Endothelial cell of umbilical vein (primary cell): Measurements from ENCODE around the gene POLR1B. TPM values are rescaled to one million over a fixed set of nuclear protein-coding genes. Genes with fewer than 3 reads are reported as not detected.

Experiments
- BruUV-seq: library from RNA; stranded (reverse); fragments of 400-500 nt; replicated peaks from 2 replicates; lab custom pipeline; 2021; lab: Mats Ljungman, UMichigan
- CTCF ChIA-PET: fragments of 300-600, 350-600 bp; sonication (Branson Sonifier 250); formaldehyde crosslinking; loops from one replicate; lab custom pipeline; 2021; ENCODE audit warnings: antibody characterized with exemption, inconsistent platforms; lab: Charles Lee
- POLR2A ChIA-PET: fragments of 300-600, 350-600 bp; sonication (Branson Sonifier 250); formaldehyde crosslinking; loops from one replicate; lab custom pipeline; 2021; ENCODE audit warnings: antibody characterized with exemption, inconsistent platforms; lab: Charles Lee
- DNase-seq: peaks from one replicate; pipeline ENCODE4 v3.0.0-alpha.2; 2011; ENCODE audit warnings: low read depth, low spot score
- FAIRE-seq: peaks from 2 replicates; lab custom pipeline; 2011; peaks lifted over from hg19 to GRCh38; lab: Jason Lieb, UNC
- H2AFZ ChIP-seq: 2 replicates; pipeline ENCODE4 v1.6.0; 2012; ENCODE audit warnings: low read depth, low read length, control low read depth, inconsistent platforms
- H3K27ac ChIP-seq: 2 replicates; pipeline ENCODE4 v1.5.1; 2011; ENCODE audit warnings: low read depth, mild to moderate bottlenecking, control low read depth, low read length, moderate library complexity; ENCODE audit not compliant: insufficient read depth
- H3K27me3 ChIP-seq, 2 experiments: 2 replicates each; pipeline versions ENCODE4 v1.6.0 to v1.6.1; 2011; ENCODE audit warnings: low read length in 2 of 2, mixed read lengths in 1 of 2; ENCODE audit not compliant: control insufficient read depth in 2 of 2, insufficient read depth in 2 of 2
- H3K36me3 ChIP-seq, 2 experiments: 2 replicates in 1 of 2; 3 replicates in 1 of 2; pipeline ENCODE4 v1.5.1; 2011; ENCODE audit warnings: low read length in 2 of 2, mild to moderate bottlenecking in 1 of 2, moderate library complexity in 1 of 2; ENCODE audit not compliant: control insufficient read depth in 2 of 2, insufficient read depth in 2 of 2; ENCODE audit errors: extremely low read depth in 1 of 2
- H3K4me1 ChIP-seq: 3 replicates; pipeline ENCODE4 v1.5.1; 2011; ENCODE audit warnings: mild to moderate bottlenecking, low read length; ENCODE audit not compliant: control insufficient read depth, insufficient read depth; ENCODE audit errors: extremely low read depth
- H3K4me2 ChIP-seq: 2 replicates; pipeline ENCODE4 v1.6.1; 2011; ENCODE audit warnings: low read length, control low read depth, mixed read lengths; ENCODE audit not compliant: insufficient read depth
- H3K4me3 ChIP-seq, 3 experiments: fragments of 200-600 bp in 1 of 3; sonication (generic), shearing (Covaris generic) in 1 of 3; replicated peaks in 1 of 3; 2 replicates each; pipeline ENCODE4 v1.5.1; 2011 to 2016; ENCODE audit warnings: control low read depth in 3 of 3, low read length in 3 of 3, mild to moderate bottlenecking in 2 of 3, inconsistent platforms in 1 of 3, low read depth in 1 of 3, moderate library complexity in 1 of 3; ENCODE audit not compliant: insufficient read depth in 1 of 3
- H3K79me2 ChIP-seq: 2 replicates; pipeline ENCODE4 v1.6.0; 2012; ENCODE audit warnings: low read length, inconsistent platforms; ENCODE audit not compliant: control insufficient read depth, insufficient read depth
- H3K9ac ChIP-seq: replicated peaks from 2 replicates; pipeline ENCODE3; 2011; ENCODE audit warnings: low read length, control low read depth; ENCODE audit not compliant: insufficient read depth; ENCODE audit errors: extremely low read depth
- H3K9me1 ChIP-seq: replicated peaks from 3 replicates; pipeline ENCODE4 v1.6.0; 2011; ENCODE audit warnings: mild to moderate bottlenecking, low read length; ENCODE audit not compliant: control insufficient read depth, insufficient read depth; ENCODE audit errors: extremely low read depth
- H3K9me3 ChIP-seq: replicated peaks from 2 replicates; pipeline ENCODE4 v1.5.1; 2012; ENCODE audit warnings: low read length, inconsistent platforms; ENCODE audit not compliant: control insufficient read depth, insufficient read depth
- H4K20me1 ChIP-seq: replicated peaks from 2 replicates; pipeline ENCODE3; 2011; ENCODE audit warnings: mild to moderate bottlenecking, low read length; ENCODE audit not compliant: control insufficient read depth, insufficient read depth; ENCODE audit errors: extremely low read depth
- CTCF ChIP-seq, 2 donors: IDR thresholded peaks; 1 replicate in 1 of 2; 2 replicates in 1 of 2; pipeline ENCODE4 v1.5.1; 2011; ENCODE audit warnings: low read length in 2 of 2, mild to moderate bottlenecking in 2 of 2, moderate library complexity in 2 of 2, control low read depth in 1 of 2, inconsistent platforms in 1 of 2, low read depth in 1 of 2; ENCODE audit not compliant: insufficient read depth in 1 of 2; ENCODE audit errors: extremely low read depth in 1 of 2
- FOS ChIP-seq: IDR thresholded peaks from 2 replicates; pipeline ENCODE4 v1.6.1; 2011; ENCODE audit warnings: mild to moderate bottlenecking, low read length, moderate library complexity, borderline replicate concordance; ENCODE audit not compliant: insufficient read depth
- GATA2 ChIP-seq: IDR thresholded peaks from 2 replicates; pipeline ENCODE4 v1.7.0; 2011; ENCODE audit warnings: low read depth, mild to moderate bottlenecking, moderate library complexity, mixed read lengths, low read length; ENCODE audit not compliant: insufficient read length, insufficient read depth
- JUN ChIP-seq: IDR thresholded peaks from 2 replicates; pipeline ENCODE4 v1.6.1; 2011; ENCODE audit warnings: borderline replicate concordance, low read depth; ENCODE audit not compliant: insufficient read length, insufficient read depth
- MAX ChIP-seq: IDR thresholded peaks from 2 replicates; pipeline ENCODE4 v1.6.1; 2011; ENCODE audit not compliant: insufficient read depth, insufficient read length
- MYC ChIP-seq: IDR thresholded peaks from one replicate; pipeline ENCODE4 v1.6.1; 2011; ENCODE audit warnings: mild to moderate bottlenecking, low read depth, low read length
- POLR2A ChIP-seq: IDR thresholded peaks from 2 replicates; pipeline ENCODE4 v1.6.1; 2012; ENCODE audit warnings: low read depth, mild to moderate bottlenecking, control low read depth, low read length
- POLR2AphosphoS5 ChIP-seq: IDR thresholded peaks from 2 replicates; pipeline ENCODE4 v1.6.1; 2012; ENCODE audit warnings: low read depth, mild to moderate bottlenecking, control low read depth, low read length, moderate library complexity; ENCODE audit not compliant: insufficient read depth
- dilution Hi-C: fragments of 300-500 bp; cut with MboI; formaldehyde crosslinking; loops from one replicate; pipeline ENCODE4 v1.15.0; 2019; ENCODE audit warnings: low sequenced_read_pairs; ENCODE audit not compliant: extremely low pct_ligation_motif_present
- intact Hi-C: fragments of 100-400 bp; cut with micrococcal nuclease; formaldehyde crosslinking; loops from one replicate; pipeline ENCODE4 v1.10.0; 2022
- polyA plus RNA-seq, 4 experiments: library from polyadenylated mRNA; depleted of rRNA in 3 of 4; stranded (reverse) in 3 of 4; unstranded in 1 of 4; fragments of >200 nt; gene quantifications; 2 replicates each; pipeline versions ENCODE4 v1.2.1 to v1.2.3, GENCODE V29; 2011 to 2012; ENCODE audit warnings: missing spikeins in 1 of 4
- total RNA-seq: library from RNA; stranded (reverse); gene quantifications from 2 replicates; pipeline ENCODE4 v1.2.3, GENCODE V29; 2021

The POLR1B gene
- total and polyA plus RNA-seq, 2 donors (not counting 3 experiments of a cell fraction or from before 2014, with no cell fraction given): 12.2 to 28.9 TPM

GRCh38 chr2:112579241-112579640, 37.0 kb downstream of the POLR1B start:
- Histone ChIP-seq H3K27ac (no peak overlapping the region), H4K20me1 (no peaks in the 10 kb centered on the region), H3K4me1 (peaks cover 6% of the 10 kb centered on the region), H3K79me2 (no peaks in the 10 kb centered on the region), H2AFZ (no peak overlapping the region), H3K36me3 (peaks cover 9 to 12% of the 10 kb centered on the region in 2 experiments), H3K9me1 (no peaks in the 10 kb centered on the region), H3K9me3 (no peaks in the 10 kb centered on the region), H3K4me2 (no peak overlapping the region), H3K4me3 (no peak overlapping the region), H3K27me3 (no peaks in the 10 kb centered on the region), H3K9ac (no peak overlapping the region)
- CTCF ChIA-PET: no interaction called here
- POLR2A ChIA-PET: no interaction called here
- BruUV-seq: no TSS peak
- intact Hi-C loops (no loop called here), dilution Hi-C loops (no loop called here)
- FAIRE-seq (peak; percentile 78), DNase-seq (peak; percentile 72)
- TF ChIP-seq CTCF (IDR thresholded peaks at IDR 0.05; ENCODE audit: extremely low read depth in 1 of 2, insufficient read depth in 1 of 2, low read depth in 1 of 2, low read length in 2 of 2): no peak
- no peak for TF ChIP-seq MYC
- peak; percentile 46 for TF ChIP-seq FOS
- TF ChIP-seq GATA2: no peak
- TF ChIP-seq POLR2AphosphoS5: no peak
- TF ChIP-seq JUN: peak; percentile 69
- TF ChIP-seq MAX: no peak
- no peak for TF ChIP-seq POLR2A
